BE2C (cell line): ENCODE results near the gene SH3RF3.

Experiments used
- DNase-seq: peaks from one replicate; pipeline ENCODE4 v3.0.0-alpha.2; 2020
- H3K27me3 ChIP-seq: fragments of 250-450 bp; sonication (Bioruptor Pico); 2 replicates; pipeline ENCODE4 v1.5.1; 2020; ENCODE audit warnings: mild to moderate bottlenecking
- H3K36me3 ChIP-seq: fragments of 250-450 bp; sonication (Bioruptor Pico); 2 replicates; pipeline ENCODE4 v1.5.1; 2020; ENCODE audit warnings: mild to moderate bottlenecking
- H3K4me1 ChIP-seq: fragments of 250-450 bp; sonication (Bioruptor Pico); 2 replicates; pipeline ENCODE4 v1.5.1; 2020
- H3K4me3 ChIP-seq: 2 replicates; pipeline ENCODE4 v1.5.1; 2011; ENCODE audit warnings: low read depth, low read length
- H3K9me3 ChIP-seq: fragments of 250-450 bp; sonication (Bioruptor Pico); 2 replicates; pipeline ENCODE4 v1.5.1; 2020
- CTCF ChIP-seq: IDR thresholded peaks from 2 replicates; pipeline ENCODE4 v1.5.1; 2012; ENCODE audit warnings: mild to moderate bottlenecking, low read depth, low read length

SH3RF3 gene

GRCh38 chr2:109353806-109354745 lies 225.1 kb downstream of the SH3RF3 start:
- Histone ChIP-seq H3K4me1 (no peaks in the 10 kb centered on the region), H3K27me3 (no peaks in the 10 kb centered on the region), H3K4me3 (no peak overlapping the region), H3K9me3 (no peaks in the 10 kb centered on the region), H3K36me3 (no peaks in the 10 kb centered on the region)
- TF ChIP-seq CTCF: no peak
- no peak for DNase-seq

GRCh38 chr2:109355192-109355843 lies 226.3 kb downstream of the SH3RF3 start:
- TF ChIP-seq CTCF: no peak
- Histone ChIP-seq H3K4me1 (no peaks in the 10 kb centered on the region), H3K36me3 (no peaks in the 10 kb centered on the region), H3K27me3 (no peaks in the 10 kb centered on the region), H3K9me3 (no peaks in the 10 kb centered on the region), H3K4me3 (no peak overlapping the region)
- no peak for DNase-seq

GRCh38 chr2:109356324-109357035 lies 227.5 kb downstream of the SH3RF3 start:
- no peak overlapping the region for H3K4me3 ChIP-seq
- H3K9me3 ChIP-seq: no peaks in the 10 kb centered on the region
- no peak for TF ChIP-seq CTCF
- no peaks in the 10 kb centered on the region for H3K4me1 ChIP-seq
- H3K36me3 ChIP-seq: no peaks in the 10 kb centered on the region
- no peaks in the 10 kb centered on the region for H3K27me3 ChIP-seq
- no peak for DNase-seq

- DNase-seq: no peak
- H3K4me1 ChIP-seq: no peaks in the 10 kb centered on the region
- TF ChIP-seq CTCF: no peak
- no peaks in the 10 kb centered on the region for H3K36me3 ChIP-seq
- no peaks in the 10 kb centered on the region for H3K9me3 ChIP-seq
- H3K27me3 ChIP-seq: no peaks in the 10 kb centered on the region
- no peak overlapping the region for H3K4me3 ChIP-seq
These were observed 235.2 kb downstream of the SH3RF3 start for GRCh38 chr2:109364217-109364616.

GRCh38 chr2:109365131-109365530 lies 236.1 kb downstream of the SH3RF3 start:
- Histone ChIP-seq H3K36me3 (no peaks in the 10 kb centered on the region), H3K9me3 (no peaks in the 10 kb centered on the region), H3K27me3 (no peaks in the 10 kb centered on the region), H3K4me3 (no peak overlapping the region), H3K4me1 (no peaks in the 10 kb centered on the region)
- TF ChIP-seq CTCF: no peak
- no peak for DNase-seq
